ENCODE measurements around the gene OAS3.
A peak's percentile ranks its signal among the peaks of the same experiment; 100 is the strongest.
"Not testable (repeated sequence)": the region's sequence is repeated elsewhere in the genome, so short reads cannot be mapped to it uniquely, and the experiment has no call there.

The OAS3 gene

GRCh38 chr12:112977641-112978040 lies 39.4 kb downstream of the OAS3 start:
- peak overlapping the region; percentile 87 to 88 for H3K27ac ChIP-seq (ENCODE audit: low read depth in 2 of 2, low read length in 2 of 2)
- H3K9me3 ChIP-seq (ENCODE audit: control insufficient read depth in 2 of 2, low read length in 2 of 2): no peaks in the 10 kb centered on the region
- H3K4me3 ChIP-seq (ENCODE audit: low read length in 2 of 2): peak overlapping the region; percentile 83 to 84
- no peaks in the 10 kb centered on the region for H3K27me3 ChIP-seq (ENCODE audit: control insufficient read depth in 2 of 2, insufficient read depth in 2 of 2, low read length in 2 of 2)
- peaks cover 12 to 13% of the 10 kb centered on the region in 2 donors for H3K4me1 ChIP-seq (ENCODE audit: control insufficient read depth in 2 of 2, insufficient read depth in 2 of 2, low read length in 2 of 2)
- peak overlapping the region; percentile 79 to 90 for H3K9ac ChIP-seq (ENCODE audit: low read depth in 1 of 2, low read length in 2 of 2)
- H3K36me3 ChIP-seq (ENCODE audit: control insufficient read depth in 2 of 2, insufficient read depth in 2 of 2, low read length in 2 of 2): no peaks in the 10 kb centered on the region

- H3K9me3 ChIP-seq (ENCODE audit: control insufficient read depth in 2 of 2, low read length in 2 of 2): no peaks in the 10 kb centered on the region
- peak within 1 kb of the TSS; percentile 79 to 90 for H3K9ac ChIP-seq (ENCODE audit: low read depth in 1 of 2, low read length in 2 of 2)
- H3K36me3 ChIP-seq (ENCODE audit: control insufficient read depth in 2 of 2, insufficient read depth in 2 of 2, low read length in 2 of 2): no peaks in the 10 kb centered on the region
- H3K27ac ChIP-seq (ENCODE audit: low read depth in 2 of 2, low read length in 2 of 2): peak within 1 kb of the TSS; percentile 87 to 88
- no peaks in the 10 kb centered on the region for H3K27me3 ChIP-seq (ENCODE audit: control insufficient read depth in 2 of 2, insufficient read depth in 2 of 2, low read length in 2 of 2)
- peak within 1 kb of the TSS; percentile 83 to 84 for H3K4me3 ChIP-seq (ENCODE audit: low read length in 2 of 2)
- peaks cover 12 to 13% of the 10 kb centered on the region in 2 donors for H3K4me1 ChIP-seq (ENCODE audit: control insufficient read depth in 2 of 2, insufficient read depth in 2 of 2, low read length in 2 of 2)
Measured at GRCh38 chr12:112978163-112979040, 40.1 kb downstream of the OAS3 start, which contains the start of gene OAS2. Gene OAS2 (plus strand): TSS chr12:112978519. CDS start chr12:112978609, 90 bp downstream.

DNA sequence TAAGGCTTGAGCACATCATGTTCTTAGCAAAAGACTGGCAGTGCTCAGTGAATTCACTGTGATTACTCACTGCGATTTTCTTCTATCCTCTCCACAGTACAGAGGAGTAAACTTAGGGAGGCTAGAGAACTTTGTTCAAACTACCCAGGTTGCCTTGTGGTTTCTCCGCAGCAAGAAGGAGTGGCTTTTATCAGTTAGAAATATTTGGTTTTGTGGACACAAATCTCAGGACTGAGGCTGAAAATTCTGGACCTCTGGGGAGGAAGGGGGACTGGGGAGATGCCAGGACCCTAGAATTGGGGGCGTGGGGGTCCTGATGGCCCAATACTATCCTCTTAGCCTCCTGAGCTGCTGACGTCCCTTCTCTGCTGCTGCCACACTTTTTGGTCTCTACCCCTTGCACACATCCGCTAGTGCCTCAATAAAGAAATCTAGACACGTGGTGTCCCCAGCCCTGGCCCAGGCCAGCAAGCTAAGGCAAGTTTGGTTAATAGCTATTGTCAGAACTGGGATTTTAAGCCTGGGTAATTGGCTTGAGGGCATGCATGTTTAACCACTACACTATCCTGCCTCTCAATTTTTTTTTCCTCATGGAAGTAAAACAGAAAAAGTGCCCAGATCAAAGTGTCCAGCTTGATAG lies 40.9 kb downstream of the OAS3 start:
- peak overlapping the region; percentile 79 to 90 for H3K9ac ChIP-seq (ENCODE audit: low read depth in 1 of 2, low read length in 2 of 2)
- peak overlapping the region; percentile 83 to 84 for H3K4me3 ChIP-seq (ENCODE audit: low read length in 2 of 2)
- H3K27ac ChIP-seq (ENCODE audit: low read depth in 2 of 2, low read length in 2 of 2): peak overlapping the region; percentile 87 to 88
- H3K4me1 ChIP-seq (ENCODE audit: control insufficient read depth in 2 of 2, insufficient read depth in 2 of 2, low read length in 2 of 2): peaks cover 12 to 13% of the 10 kb centered on the region in 2 donors
- H3K27me3 ChIP-seq (ENCODE audit: control insufficient read depth in 2 of 2, insufficient read depth in 2 of 2, low read length in 2 of 2): no peaks in the 10 kb centered on the region
- H3K9me3 ChIP-seq (ENCODE audit: control insufficient read depth in 2 of 2, low read length in 2 of 2): no peaks in the 10 kb centered on the region
- no peaks in the 10 kb centered on the region for H3K36me3 ChIP-seq (ENCODE audit: control insufficient read depth in 2 of 2, insufficient read depth in 2 of 2, low read length in 2 of 2)

GRCh38 chr12:112980491-112981158 lies 42.4 kb downstream of the OAS3 start:
- H3K4me3 ChIP-seq (ENCODE audit: low read length in 2 of 2): peak overlapping the region in 1 of 2 donors; percentile 83
- H3K36me3 ChIP-seq (ENCODE audit: control insufficient read depth in 2 of 2, insufficient read depth in 2 of 2, low read length in 2 of 2): no peaks in the 10 kb centered on the region
- H3K4me1 ChIP-seq (ENCODE audit: control insufficient read depth in 2 of 2, insufficient read depth in 2 of 2, low read length in 2 of 2): peaks cover 12 to 13% of the 10 kb centered on the region in 2 donors
- H3K9ac ChIP-seq (ENCODE audit: low read depth in 1 of 2, low read length in 2 of 2): no peak overlapping the region
- H3K27ac ChIP-seq (ENCODE audit: low read depth in 2 of 2, low read length in 2 of 2): no peak overlapping the region
- no peaks in the 10 kb centered on the region for H3K9me3 ChIP-seq (ENCODE audit: control insufficient read depth in 2 of 2, low read length in 2 of 2)
- H3K27me3 ChIP-seq (ENCODE audit: control insufficient read depth in 2 of 2, insufficient read depth in 2 of 2, low read length in 2 of 2): no peaks in the 10 kb centered on the region

GRCh38 chr12:112985642-112986290 lies 47.5 kb downstream of the OAS3 start:
- H3K27me3 ChIP-seq (ENCODE audit: control insufficient read depth in 2 of 2, insufficient read depth in 2 of 2, low read length in 2 of 2): no peaks in the 10 kb centered on the region
- no peak overlapping the region for H3K4me3 ChIP-seq (ENCODE audit: low read length in 2 of 2)
- no peaks in the 10 kb centered on the region for H3K9me3 ChIP-seq (ENCODE audit: control insufficient read depth in 2 of 2, low read length in 2 of 2)
- H3K36me3 ChIP-seq (ENCODE audit: control insufficient read depth in 2 of 2, insufficient read depth in 2 of 2, low read length in 2 of 2): peaks cover 3 to 11% of the 10 kb centered on the region in 2 donors
- no peak overlapping the region for H3K9ac ChIP-seq (ENCODE audit: low read depth in 1 of 2, low read length in 2 of 2)
- H3K27ac ChIP-seq (ENCODE audit: low read depth in 2 of 2, low read length in 2 of 2): no peak overlapping the region
- H3K4me1 ChIP-seq (ENCODE audit: control insufficient read depth in 2 of 2, insufficient read depth in 2 of 2, low read length in 2 of 2): no peaks in the 10 kb centered on the region

GRCh38 chr12:112986291-112986800 lies 48.1 kb downstream of the OAS3 start:
- H3K27ac ChIP-seq (ENCODE audit: low read depth in 2 of 2, low read length in 2 of 2): no peak overlapping the region

GRCh38 chr12:112987561-112987960 lies 49.3 kb downstream of the OAS3 start:
- Histone ChIP-seq H3K9ac (ENCODE audit: low read depth in 1 of 2, low read length in 2 of 2) (no peak overlapping the region), H3K9me3 (ENCODE audit: control insufficient read depth in 2 of 2, low read length in 2 of 2) (no peaks in the 10 kb centered on the region), H3K27ac (ENCODE audit: low read depth in 2 of 2, low read length in 2 of 2) (no peak overlapping the region), H3K27me3 (ENCODE audit: control insufficient read depth in 2 of 2, insufficient read depth in 2 of 2, low read length in 2 of 2) (no peaks in the 10 kb centered on the region), H3K4me3 (ENCODE audit: low read length in 2 of 2) (no peak overlapping the region), H3K4me1 (ENCODE audit: control insufficient read depth in 2 of 2, insufficient read depth in 2 of 2, low read length in 2 of 2) (no peaks in the 10 kb centered on the region), H3K36me3 (ENCODE audit: control insufficient read depth in 2 of 2, insufficient read depth in 2 of 2, low read length in 2 of 2) (peaks cover 3 to 11% of the 10 kb centered on the region in 2 donors)

More at GRCh38 chr12:112986291-112986800, 48.1 kb downstream of the OAS3 start:
- Histone ChIP-seq H3K27me3 (ENCODE audit: control insufficient read depth in 2 of 2, insufficient read depth in 2 of 2, low read length in 2 of 2) (no peaks in the 10 kb centered on the region), H3K4me1 (ENCODE audit: control insufficient read depth in 2 of 2, insufficient read depth in 2 of 2, low read length in 2 of 2) (no peaks in the 10 kb centered on the region), H3K4me3 (ENCODE audit: low read length in 2 of 2) (no peak overlapping the region), H3K36me3 (ENCODE audit: control insufficient read depth in 2 of 2, insufficient read depth in 2 of 2, low read length in 2 of 2) (peaks cover 3 to 11% of the 10 kb centered on the region in 2 donors), H3K9me3 (ENCODE audit: control insufficient read depth in 2 of 2, low read length in 2 of 2) (no peaks in the 10 kb centered on the region), H3K9ac (ENCODE audit: low read depth in 1 of 2, low read length in 2 of 2) (no peak overlapping the region)

- no peaks in the 10 kb centered on the region for H3K4me1 ChIP-seq (ENCODE audit: control insufficient read depth in 2 of 2, insufficient read depth in 2 of 2, low read length in 2 of 2)
- no peaks in the 10 kb centered on the region for H3K9me3 ChIP-seq (ENCODE audit: control insufficient read depth in 2 of 2, low read length in 2 of 2)
- H3K9ac ChIP-seq (ENCODE audit: low read depth in 1 of 2, low read length in 2 of 2): no peak overlapping the region
- no peak overlapping the region for H3K27ac ChIP-seq (ENCODE audit: low read depth in 2 of 2, low read length in 2 of 2)
- peaks cover 3 to 11% of the 10 kb centered on the region in 2 donors for H3K36me3 ChIP-seq (ENCODE audit: control insufficient read depth in 2 of 2, insufficient read depth in 2 of 2, low read length in 2 of 2)
- no peaks in the 10 kb centered on the region for H3K27me3 ChIP-seq (ENCODE audit: control insufficient read depth in 2 of 2, insufficient read depth in 2 of 2, low read length in 2 of 2)
- no peak overlapping the region for H3K4me3 ChIP-seq (ENCODE audit: low read length in 2 of 2)
Measured at GRCh38 chr12:112988224-112988623, 50.0 kb downstream of the OAS3 start.

GRCh38 chr12:112988823-112989385 lies 50.6 kb downstream of the OAS3 start:
- H3K27ac ChIP-seq (ENCODE audit: low read depth in 2 of 2, low read length in 2 of 2); H3K9ac ChIP-seq (ENCODE audit: low read depth in 1 of 2, low read length in 2 of 2); H3K4me3 ChIP-seq (ENCODE audit: low read length in 2 of 2); H3K27me3 ChIP-seq (ENCODE audit: control insufficient read depth in 2 of 2, insufficient read depth in 2 of 2, low read length in 2 of 2); H3K4me1 ChIP-seq (ENCODE audit: control insufficient read depth in 2 of 2, insufficient read depth in 2 of 2, low read length in 2 of 2); H3K9me3 ChIP-seq (ENCODE audit: control insufficient read depth in 2 of 2, low read length in 2 of 2): not testable (repeated sequence)
- H3K36me3 ChIP-seq (ENCODE audit: control insufficient read depth in 2 of 2, insufficient read depth in 2 of 2, low read length in 2 of 2): peaks cover 3 to 11% of the 10 kb centered on the region in 2 donors
